Hematopoietic multipotent progenitor cell (in vitro differentiated cells): Measurements from ENCODE around the gene BRMS1. TPM values are rescaled to one million over a fixed set of nuclear protein-coding genes. Genes with fewer than 3 reads are reported as not detected.

ENCODE experiments used
- DNase-seq, 3 donors: peaks; one replicate each; pipeline ENCODE4 v3.0.0-alpha.2; 2011 to 2015; ENCODE audit warnings: low read depth in 2 of 3, low spot score in 2 of 3
- total RNA-seq: library from RNA; depleted of rRNA; stranded (reverse); fragments of >200 nt; gene quantifications from one replicate; pipeline ENCODE4 v1.2.3, GENCODE V29; 2012

BRMS1 gene
- total RNA-seq, 1 donor: 42.0 TPM

DNA sequence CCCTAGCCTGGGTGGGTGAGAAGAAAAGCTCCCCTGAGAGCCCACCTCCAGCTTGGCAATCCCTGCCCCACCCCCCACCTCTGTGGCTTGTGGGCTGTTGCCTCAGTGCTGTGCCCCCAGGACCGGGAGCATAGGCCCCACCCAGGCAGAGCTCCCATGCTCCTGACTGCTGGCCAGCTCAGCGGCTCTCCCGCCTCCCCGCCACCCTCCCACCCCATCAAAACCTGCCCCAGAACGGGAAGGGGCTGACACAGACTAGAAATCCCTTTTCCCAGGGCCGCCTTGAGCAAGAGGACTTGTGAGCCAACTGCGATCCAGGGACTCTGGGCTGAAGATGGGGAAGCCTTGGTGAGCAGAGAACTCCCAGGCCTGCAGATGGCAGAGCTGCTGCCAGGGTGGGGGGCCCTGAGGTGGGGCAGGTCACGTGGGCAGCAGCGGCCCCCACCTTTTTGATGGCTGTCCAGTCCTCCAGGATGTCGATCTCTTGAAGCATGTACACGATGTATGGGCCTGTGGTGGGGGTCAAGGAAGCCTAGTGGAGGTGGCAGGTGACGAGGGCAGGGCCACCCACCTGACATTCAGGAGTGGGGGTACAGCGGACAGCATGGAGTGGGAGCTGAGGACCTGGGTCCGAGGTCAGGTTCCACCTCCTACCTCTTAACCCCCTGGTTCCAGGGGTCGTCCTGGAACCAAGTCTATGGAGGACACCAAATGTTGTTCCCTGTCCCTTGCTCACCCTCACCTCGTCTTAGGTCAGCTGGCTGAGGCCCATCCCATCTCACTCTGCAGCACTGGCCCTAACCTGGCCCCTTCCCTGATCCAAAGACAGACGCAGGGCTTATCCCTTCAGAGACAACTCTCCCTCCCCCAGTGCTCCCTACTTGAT is 6.4 kb downstream of the BRMS1 start:
- no peak for DNase-seq

DNA sequence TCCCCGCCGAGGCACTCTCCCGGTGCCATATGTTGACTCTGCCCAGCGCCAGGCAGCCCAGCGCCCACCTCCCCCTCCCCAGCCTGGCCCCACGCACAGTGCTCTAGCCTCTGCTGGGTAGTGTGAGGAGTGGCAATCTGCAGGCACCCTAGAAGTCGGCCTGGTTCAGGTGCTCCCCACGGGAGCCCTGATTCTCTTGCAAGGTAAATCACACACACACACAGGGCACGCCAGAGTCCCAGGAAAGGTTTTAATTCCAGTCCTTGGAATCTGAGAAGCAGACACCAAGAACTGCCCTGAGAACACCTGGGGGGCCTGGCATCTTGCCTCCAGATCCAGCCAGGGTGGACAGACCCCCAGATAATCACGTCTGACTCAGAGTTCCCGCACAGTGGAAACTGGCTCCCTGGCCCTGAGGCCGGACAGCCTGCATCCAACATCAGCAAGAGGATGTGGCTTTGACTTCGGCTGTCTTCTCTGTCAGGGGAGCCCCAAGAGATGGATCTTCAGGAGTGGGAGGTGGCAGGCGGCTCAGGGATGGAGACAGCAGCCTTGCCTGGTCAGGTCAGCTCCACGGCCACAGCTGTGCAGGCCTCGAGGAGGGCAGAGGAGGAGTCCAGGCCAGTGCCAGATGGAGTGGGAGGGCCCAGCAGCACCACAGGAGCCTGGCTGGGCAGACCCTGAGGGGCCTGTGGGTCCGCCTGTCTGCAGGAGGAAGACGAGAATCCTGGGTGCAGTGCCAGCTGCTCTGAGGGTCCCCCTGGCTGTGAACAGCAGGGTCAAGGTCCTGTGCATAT is 7.6 kb downstream of the BRMS1 start:
- no peak for DNase-seq

DNA sequence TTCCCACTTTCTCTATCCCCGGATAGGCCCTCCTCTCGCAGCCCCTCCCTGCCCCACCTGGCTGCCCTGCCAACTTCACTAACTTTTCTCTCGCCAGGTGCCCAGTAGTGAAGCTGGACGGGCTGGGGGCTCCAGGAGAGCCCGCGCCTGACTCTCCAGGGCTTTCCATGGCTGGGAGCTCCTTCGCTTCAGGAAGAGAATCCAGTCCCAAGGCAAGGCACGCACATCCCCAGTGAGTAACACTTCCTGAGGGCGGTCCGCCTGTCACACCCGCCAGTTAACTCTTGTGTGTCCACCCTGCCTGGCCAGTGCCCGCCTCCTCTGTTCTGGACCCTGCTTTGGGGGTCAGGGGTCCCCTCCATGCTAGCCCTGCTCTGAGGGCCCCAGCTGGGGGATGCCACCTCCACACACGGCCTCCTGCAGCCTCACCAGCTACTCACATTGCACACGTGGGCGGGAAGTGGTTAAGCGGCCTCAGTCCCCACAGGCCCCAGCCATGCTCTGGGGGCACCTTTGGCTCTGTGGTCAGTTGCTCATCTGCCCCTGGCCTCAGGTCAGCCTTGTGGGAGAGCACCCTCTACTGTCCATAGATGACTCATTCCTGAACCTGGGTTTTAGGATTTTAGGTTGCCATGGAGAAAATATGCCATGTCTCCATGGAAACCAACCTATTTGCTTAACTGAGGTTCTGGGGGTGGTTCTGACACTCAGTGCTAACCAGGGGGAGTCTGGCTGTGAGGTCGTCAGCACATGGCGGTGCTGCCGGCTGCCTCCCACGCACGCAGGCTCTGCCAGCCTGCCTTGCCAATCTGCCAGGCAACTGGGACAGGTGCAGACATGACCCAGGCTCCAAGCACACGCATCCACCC is 8.4 kb downstream of the BRMS1 start, which contains the start of gene RIN1:
RIN1 (minus strand) TSS at position 201 of the 869 bp plus-strand sequence; CDS start at position 169, 32 bp downstream.
- peak in 2 of 3 donors; percentile 63 to 73 for DNase-seq

DNA sequence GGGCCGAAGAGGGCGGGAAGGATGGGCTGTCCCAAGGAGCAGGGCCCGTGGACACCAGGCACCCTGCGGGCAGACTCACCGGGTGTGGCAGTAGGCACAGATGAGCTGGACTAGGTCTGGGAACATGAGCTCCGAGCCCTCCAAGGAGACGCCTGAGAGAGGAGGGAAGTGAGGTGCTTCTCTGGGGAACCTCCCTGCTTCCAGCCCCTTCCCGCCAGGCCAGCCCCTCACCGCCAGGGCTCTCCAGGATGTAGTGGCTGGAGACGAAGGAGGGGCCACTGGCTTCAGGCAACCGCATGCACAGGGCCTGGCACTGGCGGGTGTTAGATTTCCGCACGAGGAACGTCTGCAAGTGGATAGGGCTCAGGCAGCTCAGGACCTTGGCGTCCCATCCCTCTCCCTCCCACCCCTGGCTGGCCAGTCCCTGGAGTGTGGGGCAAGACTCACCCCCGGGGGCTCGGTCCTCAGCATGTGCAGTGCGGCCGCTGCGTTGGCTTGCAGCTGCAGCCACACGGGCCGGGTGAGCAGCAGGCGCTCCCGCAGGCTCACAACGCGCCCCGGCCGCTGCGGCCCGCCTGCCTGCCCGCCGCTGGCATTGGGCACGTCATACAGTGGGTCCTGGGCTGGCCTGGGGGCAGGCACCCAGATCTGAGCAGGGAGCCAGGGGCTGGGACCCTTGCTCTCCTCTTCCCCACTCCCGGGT is 9.2 kb downstream of the BRMS1 start:
- no peak for DNase-seq

DNA sequence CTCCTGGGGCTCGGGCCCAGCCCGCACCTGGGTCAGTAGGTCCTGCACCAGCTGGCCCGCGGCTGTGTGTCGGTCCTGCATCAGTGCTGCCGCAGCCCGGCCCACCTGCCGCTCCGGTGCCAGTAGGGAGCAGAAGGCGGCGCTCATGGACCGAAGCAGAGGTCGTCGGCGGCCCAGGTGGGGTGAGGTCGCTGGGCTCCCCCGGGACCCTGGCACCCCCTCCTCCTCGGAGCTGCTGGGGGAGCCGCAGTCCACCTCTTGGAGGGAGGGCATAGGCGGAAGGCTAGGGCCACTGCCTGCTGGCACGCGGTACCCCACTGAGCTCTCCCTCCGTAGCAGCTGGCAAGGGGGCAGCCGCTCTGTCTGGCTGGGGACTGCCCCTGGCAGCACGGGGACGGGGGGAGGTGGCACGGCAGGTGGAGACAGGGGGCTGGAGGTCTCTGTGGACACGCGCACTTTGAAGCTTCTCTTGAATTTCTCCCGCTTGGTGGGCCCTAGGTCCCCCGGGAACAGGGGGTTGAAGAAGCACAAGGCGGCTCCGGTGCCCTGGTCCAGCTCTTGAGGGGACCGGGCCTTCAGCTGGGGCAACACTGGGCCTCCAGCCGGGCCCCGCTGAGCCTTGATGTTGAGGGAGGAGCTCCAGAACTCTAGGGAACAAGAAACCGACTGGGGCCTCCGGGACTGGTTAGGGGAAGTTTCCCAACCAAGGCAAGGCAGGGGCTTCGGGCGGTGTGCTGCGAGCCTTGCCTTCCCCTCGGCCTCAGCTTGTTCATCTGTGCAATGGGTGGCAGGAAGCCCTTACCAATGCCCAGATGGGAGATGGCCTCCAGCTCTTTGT is 10.1 kb downstream of the BRMS1 start:
- DNase-seq: no peak

DNA sequence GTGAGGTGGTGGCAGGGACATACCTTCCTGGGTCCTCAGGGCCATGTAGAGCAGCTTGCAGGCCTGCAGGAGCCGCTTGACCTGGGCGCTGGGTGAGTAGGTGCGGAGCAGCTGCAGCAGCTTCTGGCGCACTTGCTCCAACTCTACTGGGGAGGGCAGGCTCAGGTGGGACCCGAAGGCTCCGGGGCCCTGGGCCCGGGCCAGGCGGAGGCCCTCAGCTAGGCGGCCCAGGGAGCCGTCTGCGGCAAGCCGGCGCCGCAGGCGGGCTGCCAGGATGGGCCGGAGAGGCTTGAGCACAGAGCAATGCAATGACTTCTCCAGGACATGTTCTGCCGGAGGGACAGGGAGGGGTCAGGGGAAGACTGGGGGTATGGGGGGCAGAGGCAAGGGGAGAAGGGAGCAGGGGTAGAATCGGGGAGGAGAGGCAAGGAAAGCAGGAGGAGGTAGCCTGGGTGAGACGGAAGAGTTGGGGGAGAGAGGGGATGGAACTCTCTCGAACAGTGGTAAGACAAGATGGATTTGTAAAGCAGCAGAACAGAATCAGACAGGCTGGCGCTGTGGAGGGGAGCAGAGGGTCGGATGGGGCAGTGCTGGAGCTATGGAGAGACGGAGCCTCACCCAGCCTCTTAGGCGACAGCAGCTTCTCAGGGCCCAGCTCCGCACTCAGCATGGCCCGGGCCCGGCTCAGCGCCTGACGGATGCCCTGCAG is 10.9 kb downstream of the BRMS1 start:
- no peak for DNase-seq

DNA sequence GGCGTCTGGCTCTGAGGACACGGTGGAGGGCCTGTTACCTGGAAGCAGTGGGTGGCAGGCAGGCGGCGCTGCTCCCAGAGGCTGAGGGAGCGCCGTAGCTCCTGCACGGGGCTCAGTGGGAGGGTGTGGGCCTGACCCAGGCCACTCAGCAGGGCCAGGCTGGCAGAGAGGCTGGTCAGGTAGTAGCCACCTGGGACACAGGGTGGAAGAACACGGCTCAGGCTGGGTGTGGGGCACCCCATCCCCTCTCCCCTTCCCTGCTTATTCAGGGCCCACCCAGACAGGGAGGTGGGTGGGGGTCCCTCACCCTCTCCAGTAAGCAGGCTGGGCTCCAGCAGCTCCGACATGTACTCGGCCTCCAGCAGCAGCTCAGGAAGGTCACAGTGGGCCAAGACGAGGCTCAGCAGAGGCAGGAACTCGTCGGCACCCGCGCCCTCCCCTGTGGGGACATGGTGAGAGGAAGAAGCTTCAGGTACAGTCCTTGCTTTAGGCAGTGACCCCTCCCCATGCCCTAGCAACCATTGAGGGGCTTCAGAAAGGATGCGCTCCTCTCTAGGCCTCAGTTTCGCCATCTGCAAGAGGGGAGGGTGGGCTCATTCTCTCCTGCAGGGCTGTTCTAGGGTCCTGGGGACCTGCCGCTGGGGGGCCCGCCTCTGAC is 11.6 kb downstream of the BRMS1 start:
- no peak for DNase-seq

DNA sequence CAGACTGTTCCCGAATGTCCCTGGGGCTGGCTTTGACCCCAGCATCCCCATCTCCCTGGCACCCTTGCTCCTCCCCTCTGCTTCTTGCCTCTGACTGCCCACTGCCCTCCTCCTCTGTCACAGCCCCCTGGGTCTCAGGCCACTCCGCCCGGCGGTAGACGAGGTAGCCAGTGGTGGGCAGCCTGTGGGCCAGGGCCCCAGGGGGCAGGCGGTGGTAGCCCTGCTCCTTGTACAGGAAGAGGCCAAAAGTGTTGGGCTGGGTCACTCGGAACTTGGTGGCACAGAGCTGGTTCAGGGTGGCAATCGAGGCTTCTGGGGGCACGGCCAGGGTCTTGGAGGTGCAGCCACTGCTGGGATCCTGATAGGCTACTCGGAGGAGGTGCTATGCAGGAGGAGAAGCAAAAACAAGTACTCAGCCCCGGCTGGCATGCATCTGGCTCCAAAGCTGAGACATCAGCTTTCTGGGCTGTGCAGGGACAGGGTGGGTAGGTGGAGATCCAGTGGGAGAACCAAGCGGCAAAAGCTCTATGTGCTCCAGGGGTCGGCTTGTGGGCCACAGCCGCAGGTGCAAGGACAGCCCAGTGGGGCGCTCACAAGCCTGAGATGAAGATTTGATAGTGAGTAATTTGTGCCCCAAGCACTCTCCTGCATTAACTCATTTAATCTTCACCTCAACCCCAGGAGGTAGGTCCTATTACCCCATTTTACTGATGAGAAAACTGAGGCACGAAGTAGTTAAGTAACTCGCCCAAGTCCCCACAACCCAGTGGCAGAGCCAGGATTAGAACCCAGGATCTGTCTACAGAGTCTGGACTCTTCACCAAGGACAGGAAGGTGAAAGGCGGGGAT is 12.3 kb downstream of the BRMS1 start:
- no peak for DNase-seq

DNA sequence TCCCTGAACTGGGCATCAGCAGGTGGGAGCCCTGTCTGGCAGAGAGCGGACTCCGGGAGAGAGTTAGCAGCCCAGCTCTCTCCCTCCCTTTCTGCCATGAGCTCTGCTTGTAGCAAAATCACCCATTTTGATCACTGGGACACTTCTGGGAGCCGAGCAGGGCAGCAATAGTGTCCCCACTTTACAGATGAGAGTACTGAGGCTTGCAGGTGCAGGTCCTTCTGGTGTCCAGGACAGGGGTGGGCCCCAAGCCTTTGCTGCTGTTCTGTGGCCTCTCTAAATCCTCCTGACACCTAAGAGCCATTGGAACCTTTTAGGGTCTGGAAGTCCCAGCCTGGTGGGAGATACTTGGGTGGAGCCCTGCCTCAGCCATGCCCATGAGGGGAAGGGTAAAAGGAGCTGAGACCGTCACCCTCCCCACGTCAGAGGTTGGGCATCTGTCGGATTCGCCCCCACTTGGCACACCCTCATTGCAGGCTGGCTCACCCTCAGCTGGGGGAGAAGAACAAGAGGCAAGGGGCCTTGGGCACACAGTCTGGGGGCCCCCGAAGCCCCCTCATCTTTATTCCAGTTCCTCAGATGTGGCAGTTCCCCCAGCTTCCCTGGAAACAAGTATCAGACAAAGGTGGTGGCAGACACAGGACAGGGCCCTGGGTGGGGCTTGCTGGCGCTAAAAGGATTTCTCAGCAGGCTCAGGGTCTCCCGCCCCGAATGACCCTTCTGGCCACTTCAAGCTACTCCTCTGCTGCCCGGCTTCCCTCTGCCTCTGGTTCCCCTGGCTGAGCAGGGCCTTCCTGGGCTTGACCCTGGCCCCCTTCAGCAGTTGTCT is 13.1 kb downstream of the BRMS1 start:
- no peak for DNase-seq

DNA sequence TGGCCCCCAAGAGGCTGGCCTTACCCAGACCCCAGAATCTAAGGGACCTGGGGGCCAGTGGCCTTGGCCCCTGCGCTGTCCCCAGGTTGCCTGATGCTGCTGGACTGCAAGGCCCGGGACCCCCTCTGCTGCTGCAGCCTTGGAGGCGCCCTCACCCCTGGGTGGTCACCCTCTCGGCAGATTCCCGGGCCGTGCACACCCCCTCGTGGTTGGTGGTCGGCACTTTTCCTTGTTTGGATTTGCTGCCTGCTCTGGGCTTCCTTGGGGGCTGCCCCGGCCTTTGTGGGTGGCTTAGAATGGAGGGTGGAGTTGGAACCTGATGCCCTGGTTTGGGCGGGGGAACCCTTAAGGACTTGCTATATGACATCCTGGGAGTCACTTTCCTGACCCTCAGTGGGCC is 14.0 kb downstream of the BRMS1 start:
- no peak for DNase-seq

DNA sequence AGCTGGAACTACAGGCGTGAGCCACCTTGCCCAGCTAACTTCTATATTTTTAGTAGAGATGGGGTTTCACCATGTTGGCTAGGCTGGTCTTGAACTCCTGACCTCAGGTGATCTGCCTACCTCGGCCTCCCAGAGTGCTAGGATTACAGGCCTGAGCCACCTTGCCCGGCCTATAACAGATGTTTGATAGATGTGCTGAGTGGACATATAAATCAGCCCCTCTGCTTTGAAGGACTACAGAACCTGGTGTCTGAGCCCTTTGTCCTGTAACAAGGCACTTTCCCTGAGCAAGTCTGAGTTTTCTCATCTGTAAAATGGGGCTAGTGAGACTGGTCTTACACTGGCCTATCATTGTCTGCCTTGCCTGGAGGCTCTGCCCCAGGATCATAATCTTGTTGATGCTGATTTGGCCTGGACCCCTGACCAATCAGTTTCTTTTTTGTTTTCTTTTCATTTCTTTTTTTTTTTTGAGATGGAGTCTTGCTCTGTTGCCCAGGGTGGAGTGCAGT is 15.7 kb downstream of the BRMS1 start:
- DNase-seq: no peak

DNA sequence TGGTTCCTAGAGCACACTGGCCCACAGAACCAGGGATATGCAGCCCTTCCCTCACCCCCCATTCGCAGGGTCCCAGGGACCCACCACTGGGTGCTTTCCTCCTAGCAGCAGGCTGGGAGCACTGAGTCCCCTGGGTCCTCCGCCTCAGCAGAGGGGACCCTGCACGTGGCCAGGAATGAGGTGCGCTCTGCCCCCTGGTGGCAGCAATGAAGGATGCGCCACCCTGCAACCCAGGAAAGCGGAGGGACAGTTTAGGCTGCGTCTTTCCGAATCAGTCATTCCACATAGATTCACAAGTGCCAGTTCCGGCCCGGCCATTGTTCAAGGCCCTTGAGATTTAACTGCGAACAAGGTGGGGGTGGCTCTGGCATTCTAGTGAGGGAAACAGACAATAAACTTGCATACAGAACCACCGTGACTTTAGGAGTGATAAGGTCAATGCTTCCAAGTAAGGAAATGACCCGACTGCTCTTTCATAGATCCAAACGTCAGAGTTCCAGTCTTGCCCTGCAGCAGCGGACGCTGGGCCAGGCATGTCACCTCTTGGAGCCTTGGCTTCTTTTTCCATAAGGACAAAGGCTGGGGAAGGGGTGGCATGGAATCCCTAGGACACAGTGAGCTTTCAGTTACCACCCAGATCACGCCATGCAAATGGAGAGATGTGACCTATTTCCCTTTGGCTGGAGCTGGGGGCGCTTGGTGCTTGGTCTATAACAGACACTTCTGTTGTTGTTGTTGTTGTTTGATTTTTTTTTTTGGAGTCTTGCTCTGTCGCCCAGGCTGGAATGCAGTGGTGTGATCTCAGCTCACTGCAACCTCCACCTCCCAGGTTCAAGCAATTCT is 16.4 kb downstream of the BRMS1 start:
- DNase-seq: peak; percentile 74 to 82 (median 76)

DNA sequence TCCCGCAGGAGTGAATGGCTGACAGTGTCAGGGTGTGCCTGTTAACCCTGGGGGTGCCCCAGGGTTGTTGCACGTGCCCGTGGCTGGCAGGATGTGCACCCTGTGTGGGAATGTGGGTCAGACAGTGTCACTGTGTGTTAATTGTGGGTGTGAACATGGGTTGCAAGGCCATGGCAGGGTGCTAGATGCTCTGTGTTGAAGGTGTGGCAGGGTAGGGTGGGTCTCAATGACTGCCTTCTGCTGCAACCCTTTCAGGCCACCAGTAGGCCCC is 16.9 kb downstream of the BRMS1 start:
- DNase-seq: no peak

DNA sequence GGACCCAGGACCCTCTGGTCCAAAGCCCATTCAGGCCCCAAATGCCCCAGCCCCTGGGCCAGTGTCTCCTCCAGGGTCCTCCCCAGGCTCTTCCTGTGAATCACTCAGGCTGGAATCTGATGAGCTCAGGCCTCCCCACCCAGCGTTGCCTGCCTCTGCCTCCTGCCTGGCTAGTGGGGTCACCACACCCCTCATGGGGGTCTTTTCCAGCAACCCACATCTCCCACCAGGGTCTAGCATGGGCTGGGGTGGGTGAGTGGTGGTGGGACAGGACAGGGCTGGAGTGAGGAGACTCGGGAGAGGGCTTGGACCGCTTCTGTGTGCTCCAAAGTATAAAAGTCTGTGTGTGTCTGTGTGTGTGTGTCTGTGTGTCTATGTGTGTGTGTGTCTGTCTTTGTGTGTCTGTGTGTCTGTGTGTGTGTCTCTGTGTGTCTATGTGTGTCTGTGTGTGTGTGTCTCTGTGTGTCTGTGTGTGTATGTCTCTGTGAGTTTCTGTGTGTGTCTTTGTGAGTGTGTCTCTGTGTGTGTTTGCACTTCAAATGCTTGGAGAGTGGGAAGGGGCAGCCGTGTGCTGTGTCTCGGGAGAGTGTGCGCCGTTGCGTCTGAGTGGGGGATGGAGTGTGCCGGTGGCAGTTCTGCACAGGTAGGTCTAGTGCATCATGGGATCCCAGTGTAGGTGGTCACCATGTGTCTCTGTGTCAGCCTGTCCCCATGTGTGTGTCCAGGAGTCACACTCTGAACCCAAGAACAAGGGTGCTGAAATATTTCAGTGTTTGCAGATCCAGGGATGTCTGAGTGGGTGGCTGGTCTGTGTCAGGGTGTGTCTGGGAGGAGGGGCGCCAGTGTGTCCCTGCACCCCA is 17.5 kb downstream of the BRMS1 start:
- DNase-seq: no peak
